Left renal cortex interstitium (tissue), 4 donors: ENCODE measurements around the gene FYB1. TPM values are rescaled to one million over a fixed set of nuclear protein-coding genes. Genes with fewer than 3 reads are reported as not detected.

Experiments used
- DNase-seq, 4 donors: peaks; one replicate each; pipeline ENCODE4 v3.0.0-alpha.2; 2013; ENCODE audit warnings: low read depth in 4 of 4, low spot score in 2 of 4, missing footprints in 1 of 4
- polyA plus RNA-seq, 4 donors: library from polyadenylated mRNA; unstranded; fragments of 120-200 nt; gene quantifications; one replicate each; pipeline ENCODE4 v1.2.1, GENCODE V29; 2013; ENCODE audit not compliant: insufficient read length in 4 of 4

The FYB1 gene
- polyA plus RNA-seq, 4 donors = 2.8 to 6.0 (median 3.7) TPM

GRCh38 chr5:39167141-39167971 is 52.0 kb downstream of the FYB1 start:
- no peak for DNase-seq

DNA sequence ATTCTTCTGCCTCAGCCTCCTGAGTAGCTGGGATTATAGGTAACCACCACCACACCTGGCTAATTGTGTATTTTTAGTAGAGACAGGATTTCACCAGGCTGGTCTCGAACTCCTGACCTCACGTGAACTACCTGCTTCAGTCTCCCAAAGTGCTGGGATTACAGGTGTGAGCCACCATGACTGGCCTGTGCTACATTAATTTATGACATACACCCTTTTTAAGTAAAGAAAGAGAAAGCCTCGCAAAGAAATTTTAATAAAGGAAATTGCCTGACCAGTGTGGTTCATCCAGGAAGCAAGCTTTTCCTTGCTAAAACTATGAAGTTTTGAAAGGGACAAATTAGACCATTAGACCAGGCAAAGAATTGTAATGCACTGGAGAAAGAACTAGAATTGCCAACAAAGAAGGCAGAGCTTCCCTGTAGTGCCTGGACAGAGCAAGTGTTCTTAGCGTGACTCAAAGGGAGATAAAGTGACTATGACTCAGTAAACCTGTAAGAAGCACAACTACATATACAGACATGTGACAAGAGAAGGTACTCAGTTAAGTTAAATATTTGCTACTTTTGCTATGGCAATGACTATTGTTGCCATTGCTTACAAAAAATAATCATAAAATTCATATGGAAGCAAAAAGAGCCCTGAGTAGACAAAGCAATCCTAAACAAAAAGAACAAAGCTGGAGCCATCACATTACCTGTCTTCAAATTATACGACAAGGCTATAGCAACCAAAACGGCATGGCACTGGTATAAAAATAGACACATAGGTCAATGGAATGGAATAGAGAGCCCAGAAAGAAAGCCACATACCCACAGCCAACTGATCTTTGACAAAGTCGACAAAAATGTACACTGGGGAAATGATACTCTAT is 54.6 kb downstream of the FYB1 start:
- DNase-seq = no peak

GRCh38 chr5:39164016-39164415 is 55.3 kb downstream of the FYB1 start:
- DNase-seq = no peak

DNA sequence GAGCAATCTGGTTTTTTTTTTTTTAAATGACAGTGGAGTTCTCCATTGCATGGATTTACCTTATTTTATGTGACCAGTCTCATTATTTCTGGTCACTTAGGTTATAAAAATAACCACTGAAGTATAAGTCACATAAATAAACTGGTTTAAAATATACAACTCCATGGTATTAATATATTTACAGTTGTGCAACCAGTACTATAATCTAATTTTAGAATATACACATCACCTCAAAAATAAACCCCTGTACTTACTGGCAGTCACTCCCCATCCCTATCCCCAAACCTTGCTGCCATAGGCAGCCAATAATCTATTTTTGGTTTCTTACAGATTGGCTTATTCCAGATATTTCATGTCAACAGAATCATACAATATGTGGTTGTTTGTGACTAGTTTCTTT is 57.8 kb downstream of the FYB1 start:
- no peak for DNase-seq

DNA sequence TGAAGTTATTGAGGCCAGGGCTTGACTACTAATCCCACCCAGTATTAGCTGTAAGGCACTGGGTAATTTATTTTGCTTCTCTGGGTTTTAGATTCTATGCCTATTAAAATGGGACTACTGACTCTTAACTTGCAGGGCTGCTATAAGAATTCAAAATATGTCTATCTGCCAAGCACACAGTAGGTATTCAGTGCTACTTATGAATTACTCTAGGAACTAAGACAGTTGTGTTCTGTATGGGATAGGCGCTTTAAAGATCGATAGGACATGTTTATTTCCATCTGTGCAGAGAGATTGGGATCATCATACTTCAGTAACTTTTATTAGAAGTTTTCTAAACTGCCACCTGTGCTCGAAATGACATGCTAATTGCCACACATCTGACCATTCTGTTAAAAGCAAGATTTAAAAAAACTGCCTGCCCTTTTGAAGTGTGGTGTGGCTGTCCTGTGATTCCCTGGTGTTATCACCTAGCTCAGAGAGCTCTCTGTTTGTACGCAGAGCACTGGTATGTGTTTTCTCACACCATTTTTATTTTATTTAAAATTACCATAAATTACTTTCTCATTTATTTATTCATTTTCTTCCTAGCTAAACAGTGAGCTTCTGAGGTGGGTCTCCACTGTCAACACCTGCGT is 58.7 kb downstream of the FYB1 start:
- DNase-seq = no peak

DNA sequence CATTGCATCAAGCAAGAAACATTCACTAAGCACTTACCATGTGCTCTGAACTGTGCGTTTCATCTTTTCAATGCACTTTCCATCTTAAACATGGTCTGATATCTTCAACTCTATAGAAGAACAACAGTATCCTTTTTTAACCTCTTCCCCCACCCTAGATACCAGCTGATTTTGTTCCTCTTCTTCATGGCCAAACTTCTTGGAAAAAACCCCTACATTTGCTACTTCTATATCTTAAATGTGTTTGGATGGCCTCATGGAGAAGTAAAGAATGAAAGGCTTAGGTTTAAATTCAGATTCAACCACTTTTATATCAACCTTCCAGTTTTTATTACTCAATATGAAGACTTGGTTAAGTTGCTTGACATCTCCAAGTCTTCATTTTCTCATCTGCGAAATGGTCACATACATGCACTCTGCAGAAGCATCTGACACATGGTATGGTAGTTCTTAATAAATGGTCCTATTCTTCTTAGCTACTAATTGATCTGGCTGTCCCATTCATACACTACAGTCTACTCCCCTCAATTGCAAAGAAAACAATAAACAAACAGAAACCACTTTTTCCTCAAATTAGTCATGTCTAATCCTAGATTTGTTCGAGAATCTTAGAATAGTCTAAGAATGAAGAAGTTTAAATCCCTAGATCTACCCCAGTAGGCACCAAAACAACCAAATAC is 59.4 kb downstream of the FYB1 start:
- DNase-seq = no peak

DNA sequence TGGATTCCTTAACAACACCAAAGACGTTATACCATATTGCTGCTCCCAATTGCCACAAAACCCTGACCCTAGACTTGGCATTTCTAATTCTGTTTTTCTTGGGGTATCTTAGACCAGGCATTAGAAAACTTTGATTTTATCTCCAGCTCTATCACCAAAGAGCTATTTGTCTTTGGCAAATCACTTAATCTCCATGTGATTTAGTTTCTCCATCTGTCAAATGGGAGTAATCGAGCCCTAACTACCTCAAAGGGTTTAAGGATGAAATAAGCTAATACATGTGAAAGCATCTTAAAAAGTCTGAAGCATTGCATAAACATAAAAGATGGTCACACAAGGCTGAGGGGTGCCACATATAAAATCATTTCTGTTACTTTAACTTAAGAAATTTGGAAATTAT is 60.6 kb downstream of the FYB1 start:
- DNase-seq = no peak

DNA sequence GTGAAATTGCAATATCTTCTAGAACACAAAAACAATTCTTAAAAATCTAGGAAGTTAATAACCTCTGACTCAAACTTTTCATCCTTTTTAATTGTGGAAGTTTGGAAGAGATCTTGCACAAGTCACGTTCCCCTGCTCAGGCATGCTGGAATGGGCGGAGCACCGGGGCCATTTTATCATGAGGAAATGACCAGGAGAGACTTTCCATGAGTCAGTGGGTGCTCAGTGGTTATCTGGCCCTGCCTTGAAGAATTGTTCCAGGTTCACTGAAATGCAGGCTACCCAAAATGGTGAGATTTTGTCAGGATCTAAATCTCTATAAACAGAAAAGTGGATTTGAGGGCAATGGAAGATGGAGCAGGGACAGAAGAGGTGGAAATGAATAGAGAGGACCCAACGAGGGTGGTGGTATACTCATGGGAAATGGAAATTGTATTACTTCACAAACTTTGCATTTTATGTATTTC is 61.2 kb downstream of the FYB1 start:
- no peak for DNase-seq

DNA sequence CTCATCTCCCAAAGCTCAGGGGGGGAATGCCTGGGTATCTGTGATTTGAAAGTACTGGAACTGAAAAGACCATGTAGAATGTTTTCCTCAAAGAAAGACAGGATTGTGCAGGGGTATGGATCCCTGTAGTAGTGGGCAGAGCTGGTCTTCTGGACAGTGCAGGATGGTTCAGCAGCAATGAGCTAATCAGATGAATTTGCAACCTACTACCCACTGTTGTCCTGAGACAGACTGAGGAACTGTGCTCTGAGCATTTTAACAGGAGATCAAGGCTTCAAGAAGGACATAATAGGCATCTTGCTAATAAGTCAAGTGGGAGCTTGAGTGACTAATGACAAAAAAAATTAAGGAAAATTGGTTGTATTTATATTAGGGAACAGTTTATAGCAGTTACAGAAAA is 61.7 kb downstream of the FYB1 start:
- DNase-seq = no peak

DNA sequence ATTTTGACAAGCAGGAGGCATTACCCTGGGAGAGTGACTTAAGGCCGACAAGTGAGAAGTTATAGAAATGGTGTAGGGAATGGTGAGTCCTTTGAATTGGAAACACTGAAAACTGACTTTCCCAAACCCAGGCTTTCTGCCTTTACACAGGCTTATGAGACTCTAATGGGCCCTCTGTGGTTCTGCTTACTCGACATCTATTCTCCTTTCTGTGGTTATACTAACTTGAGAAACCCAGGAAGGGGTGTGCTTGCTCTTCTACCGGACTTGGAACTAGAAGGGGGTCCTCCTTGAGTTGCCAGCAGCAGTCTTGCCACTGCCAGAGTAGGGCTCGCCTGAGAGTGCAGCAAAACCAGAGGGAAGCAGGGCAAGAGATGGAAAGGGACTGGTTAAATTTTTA is 63.3 kb downstream of the FYB1 start:
- DNase-seq = no peak

DNA sequence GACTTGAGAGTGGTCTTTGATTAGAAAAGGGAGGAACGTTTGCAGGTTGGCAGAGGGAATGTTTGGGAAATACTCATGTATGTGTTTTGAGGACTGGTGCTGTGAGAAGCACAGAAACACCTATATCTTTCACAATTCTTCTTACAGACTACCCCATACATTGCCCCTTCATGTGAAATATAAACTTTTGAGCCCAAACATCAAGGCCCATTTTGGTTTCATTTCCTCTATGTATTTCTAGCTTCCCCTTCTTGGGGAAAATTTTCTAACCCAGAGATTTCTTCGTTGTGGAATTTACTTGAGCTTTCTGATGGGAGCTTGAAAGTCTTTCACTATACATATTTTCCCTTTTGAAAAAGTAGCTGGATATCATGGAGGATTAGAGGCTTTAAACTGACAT is 67.6 kb downstream of the FYB1 start:
- no peak for DNase-seq

DNA sequence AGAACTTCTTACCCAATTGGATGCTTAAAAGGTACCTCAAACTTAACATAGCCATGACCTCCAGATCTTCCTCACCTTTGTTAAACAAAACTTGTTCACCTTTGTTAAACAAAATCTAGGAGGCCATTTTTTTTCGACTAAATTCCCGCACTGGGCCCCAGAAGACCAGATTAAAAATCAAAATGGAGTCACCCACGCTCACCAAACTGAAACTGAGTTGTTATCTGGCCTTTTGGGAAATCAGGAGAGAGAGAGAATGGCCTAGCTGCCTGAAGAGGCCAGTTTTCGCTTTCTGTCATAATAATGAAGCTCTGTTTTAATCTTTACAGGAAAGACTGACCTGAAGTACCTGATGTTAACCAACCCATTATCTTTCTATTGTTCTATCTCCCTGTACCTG is 69.4 kb downstream of the FYB1 start:
- DNase-seq = no peak

GRCh38 chr5:39148983-39149534 is 70.3 kb downstream of the FYB1 start:
- no peak for DNase-seq

DNA sequence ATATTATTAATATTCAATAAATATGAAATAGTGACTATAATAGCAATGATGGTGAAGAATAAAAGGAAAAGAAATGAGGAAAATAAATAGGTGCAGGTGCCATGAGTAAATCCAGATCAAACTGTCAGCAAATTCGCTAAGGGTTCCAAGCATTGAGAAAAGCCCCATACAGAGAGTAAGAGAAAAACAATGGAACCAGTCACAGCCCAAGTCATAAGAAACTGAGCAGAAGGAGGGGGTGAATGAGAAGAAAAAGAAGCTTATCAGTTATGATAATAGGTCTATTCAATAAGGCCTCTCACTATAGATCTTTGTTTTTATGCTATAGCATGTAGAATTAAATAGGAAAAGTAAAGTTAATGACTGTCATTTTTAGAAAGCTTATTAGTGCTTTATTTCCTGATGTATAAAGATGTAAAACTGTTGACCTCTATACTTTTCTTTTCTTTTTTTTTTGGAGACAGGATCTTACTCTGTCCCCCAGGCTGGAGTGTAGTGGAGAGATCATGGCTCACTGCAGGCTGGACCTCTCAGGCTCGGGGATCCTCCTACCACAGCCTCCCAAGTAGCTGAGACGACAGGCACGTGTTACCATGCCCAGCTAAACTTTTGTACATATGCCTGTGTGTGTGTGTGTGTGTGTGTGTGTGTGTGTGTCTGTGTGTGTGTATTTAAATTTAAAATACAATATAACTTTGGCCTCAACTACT is 72.4 kb downstream of the FYB1 start:
- no peak for DNase-seq

DNA sequence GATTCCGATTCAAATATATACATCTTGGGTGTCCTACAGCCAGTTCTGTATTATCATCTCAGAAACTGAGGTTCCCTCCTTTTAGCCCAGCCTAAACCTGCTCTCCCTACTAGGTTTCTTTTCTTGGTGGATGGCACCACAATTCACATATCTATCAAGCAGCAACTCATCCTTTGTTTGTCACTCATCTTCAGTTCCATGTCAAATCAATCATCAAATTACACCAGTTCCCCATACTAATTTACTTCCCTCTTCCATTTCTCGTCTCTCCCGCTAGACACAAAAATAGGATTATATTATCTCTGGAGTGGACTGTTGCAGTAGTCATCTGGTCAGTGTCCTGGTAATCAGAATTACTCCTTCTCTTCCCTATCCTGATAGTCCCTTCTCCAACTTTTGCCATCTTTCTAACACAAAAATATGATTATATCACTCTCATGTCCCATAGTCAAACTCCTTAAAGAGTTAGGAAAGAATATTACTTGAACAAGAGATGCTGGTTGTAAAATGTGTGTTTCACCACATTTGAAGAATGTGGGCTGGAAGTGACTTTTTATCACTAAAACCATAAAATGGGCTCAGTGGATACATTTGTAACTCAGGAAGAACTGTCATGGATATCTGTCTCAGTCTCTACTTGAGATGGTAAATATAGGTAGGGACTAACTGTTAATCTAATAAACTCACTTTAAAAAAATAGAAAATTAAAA is 76.1 kb downstream of the FYB1 start:
- no peak for DNase-seq

GRCh38 chr5:39140558-39141168 is 78.7 kb downstream of the FYB1 start:
- no peak for DNase-seq

DNA sequence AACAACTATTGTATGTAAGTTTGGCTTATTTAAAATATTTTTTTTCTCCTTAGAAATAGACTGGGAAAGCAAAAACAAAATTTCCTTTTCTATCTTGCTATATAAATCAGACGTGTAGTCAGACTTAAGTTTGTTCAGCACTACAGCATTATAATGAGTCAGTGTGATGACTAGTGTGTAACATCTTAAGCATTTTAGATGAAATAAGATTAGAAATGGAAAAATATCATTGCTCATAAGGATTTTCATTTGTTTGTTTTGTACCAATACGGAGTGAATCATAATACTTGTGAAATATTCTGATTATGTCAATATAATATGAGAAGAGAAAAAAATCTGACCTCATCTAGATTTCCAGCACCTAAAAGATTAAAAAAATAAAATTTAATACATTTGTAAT is 80.5 kb downstream of the FYB1 start:
- DNase-seq = no peak

- DNase-seq = no peak
Measured at GRCh38 chr5:39137819-39138451, 81.4 kb downstream of the FYB1 start.
